K562 (cell line): ENCODE data around the gene ACTN4. TPM values are rescaled to one million over a fixed set of nuclear protein-coding genes. Genes with fewer than 3 reads are reported as not detected.

Source experiments
- ATAC-seq: fragments of 200-7000 bp; cut with Tn5 transposase; 3 replicates; pipeline ENCODE4 v1.9.1; 2020; ENCODE audit warnings: moderate library complexity
- BruUV-seq: library from RNA; stranded (reverse); fragments of 400-500 nt; replicated peaks from 2 replicates; lab custom pipeline; 2021; lab: Mats Ljungman, UMichigan
- CTCF ChIA-PET: fragments of 300-600 bp; formaldehyde crosslinking; extraction: SDS; loops from one replicate; lab custom pipeline; 2021; ENCODE audit warnings: low intra/inter-chr PET ratio; lab: Yijun Ruan, JAX
- POLR2A ChIA-PET: fragments of 300-600, 350-650 bp; sonication (Branson Sonifier 250); formaldehyde crosslinking; extraction: SDS; loops from one replicate; lab custom pipeline; 2021; ENCODE audit warnings: antibody characterized with exemption, inconsistent platforms; lab: Yijun Ruan, JAX
- DNase-seq, 4 experiments: peaks; one replicate each; pipeline versions ENCODE4 v3.0.0 to v3.0.0-alpha.2; 2011 to 2018; ENCODE audit warnings: low spot score in 3 of 4, mixed read lengths in 3 of 4; ENCODE audit errors: extremely low read depth in 1 of 4
- FAIRE-seq: peaks from 2 replicates; lab custom pipeline; 2011; peaks lifted over from hg19 to GRCh38; lab: Jason Lieb, UNC
- H2AFZ ChIP-seq: 2 replicates; pipeline ENCODE4 v1.6.0; 2011; ENCODE audit warnings: low read depth, low read length, control low read depth, inconsistent platforms
- H3K27ac ChIP-seq: fragments of 200-600 bp; 3 replicates; pipeline ENCODE4 v1.8.0; 2011; ENCODE audit warnings: low read depth, mild to moderate bottlenecking, control low read depth, inconsistent platforms, low read length, moderate library complexity, mixed read lengths; ENCODE audit errors: extremely low read depth
- H3K27me3 ChIP-seq, 2 experiments: fragments of 300-600 bp in 1 of 2; 2 replicates in 1 of 2; 3 replicates in 1 of 2; pipeline versions ENCODE4 v1.6.0 to v1.8.0; 2011; ENCODE audit warnings: inconsistent platforms in 2 of 2, low read length in 2 of 2, mild to moderate bottlenecking in 1 of 2, mixed read lengths in 1 of 2, moderate library complexity in 1 of 2; ENCODE audit not compliant: control insufficient read depth in 2 of 2, insufficient read depth in 2 of 2
- H3K36me3 ChIP-seq: fragments of 300-600 bp; 3 replicates; pipeline ENCODE4 v1.8.0; 2011; ENCODE audit warnings: mild to moderate bottlenecking, low read length, inconsistent platforms; ENCODE audit not compliant: control insufficient read depth, insufficient read depth
- H3K4me1 ChIP-seq, 2 experiments: fragments of 200-600 bp in 1 of 2; replicated peaks in 1 of 2; 2 replicates in 1 of 2; 3 replicates in 1 of 2; pipeline versions ENCODE4 v1.5.1 to v1.8.0; 2011; ENCODE audit warnings: inconsistent platforms in 2 of 2, low read length in 2 of 2, mild to moderate bottlenecking in 1 of 2, mixed read lengths in 1 of 2, moderate library complexity in 1 of 2; ENCODE audit not compliant: control insufficient read depth in 2 of 2, insufficient read depth in 2 of 2
- H3K4me2 ChIP-seq: 2 replicates; pipeline ENCODE4 v1.6.1; 2011; ENCODE audit warnings: low read length, control low read depth, inconsistent platforms, mixed read lengths; ENCODE audit not compliant: insufficient read depth
- H3K4me3 ChIP-seq: fragments of 200-600 bp; sonication (generic), shearing (Covaris generic); 2 replicates; pipeline ENCODE4 v1.5.1; 2016; ENCODE audit warnings: control low read depth, inconsistent platforms
- H3K79me2 ChIP-seq: fragments of 200-600 bp; 3 replicates; pipeline ENCODE4 v1.8.0; 2011; ENCODE audit warnings: low read length, inconsistent platforms; ENCODE audit not compliant: control insufficient read depth, insufficient read depth
- H3K9ac ChIP-seq, 2 experiments: 2 replicates each; pipeline versions ENCODE4 v1.6.0 to v1.6.1; 2011; ENCODE audit warnings: low read depth in 2 of 2, low read length in 2 of 2, control low read depth in 1 of 2, inconsistent platforms in 1 of 2, mild to moderate bottlenecking in 1 of 2, mixed read lengths in 1 of 2; ENCODE audit not compliant: insufficient read depth in 1 of 2
- H3K9me1 ChIP-seq: one replicate; pipeline ENCODE4 v1.6.0; 2011; ENCODE audit warnings: inconsistent platforms, mild to moderate bottlenecking, low read length, moderate library complexity; ENCODE audit not compliant: control insufficient read depth, insufficient read depth
- H3K9me3 ChIP-seq: replicated peaks from 2 replicates; pipeline ENCODE4 v1.5.1; 2011; ENCODE audit warnings: low read depth, low read length, inconsistent platforms; ENCODE audit not compliant: control insufficient read depth, insufficient read depth
- H4K20me1 ChIP-seq: replicated peaks from 2 replicates; pipeline ENCODE4 v1.6.1; 2011; ENCODE audit warnings: low read length, inconsistent platforms, mixed read lengths; ENCODE audit not compliant: control insufficient read depth, insufficient read depth
- MXI1 ChIP-seq: IDR thresholded peaks from 2 replicates; pipeline ENCODE4 v1.6.1; 2011; ENCODE audit warnings: low read depth, mild to moderate bottlenecking, improper control_type of control experiment, low read length
- POLR2AphosphoS5 ChIP-seq: IDR thresholded peaks from 2 replicates; pipeline ENCODE4 v1.6.1; 2011; ENCODE audit warnings: mild to moderate bottlenecking, low read depth, low read length, moderate library complexity; ENCODE audit not compliant: control insufficient read depth, insufficient read depth
- ZNF75A ChIP-seq: fragments of 450-650 bp; formaldehyde crosslinking; IDR thresholded peaks from 2 replicates; pipeline ENCODE4 v1.4.0; 2020; ENCODE audit warnings: mild to moderate bottlenecking
- WGBS: fragments of 100-300 bp; shearing (Covaris generic); methylation state at CpG from one replicate; pipeline ENCODE4 v1.1.6; 2016; ENCODE audit warnings: low coverage, mixed read lengths; ENCODE audit not compliant: insufficient coverage; ENCODE audit errors: missing lambda C conversion rate; 5-methylcytosine and 5-hydroxymethylcytosine counted together
- in situ Hi-C: fragments of 300-500 bp; cut with MboI; formaldehyde crosslinking; loops from 4 replicates; pipeline ENCODE4 v1.15.0; 2018; ENCODE audit warnings: inconsistent platforms, mixed read lengths
- intact Hi-C: fragments of 100-400 bp; cut with micrococcal nuclease; formaldehyde crosslinking; loops from 2 replicates; pipeline ENCODE4 v1.14.2; 2022
- polyA plus RNA-seq, 8 experiments: library from polyadenylated mRNA; depleted of rRNA in 4 of 8; stranded (reverse) in 5 of 8; unstranded in 3 of 8; fragments of >200 nt; fragmentation: Nextera tagmentation in 2 of 8; fragmentation: Illumina TruSeq in 1 of 8; extraction: Ambion mirVana in 2 of 8; extraction: Trizol in 1 of 8; gene quantifications; 2 replicates each; pipeline versions ENCODE4 v1.2.1 to v1.2.3, GENCODE V29; 2011 to 2014; ENCODE audit warnings: inconsistent platforms in 1 of 8, missing spikeins in 1 of 8
- total RNA-seq, 7 experiments: library from RNA; depleted of rRNA in 6 of 7; stranded (reverse); fragments of >200 nt in 6 of 7; fragmentation: Illumina TruSeq in 2 of 7; extraction: Trizol in 2 of 7; gene quantifications; 2 replicates each; pipeline versions ENCODE4 v1.2.1 to v1.2.3, GENCODE V29; 2011 to 2021; ENCODE audit warnings: low replicate concordance in 1 of 7
- TF ChIP-seq, protein P1 (sequence below): fragments of 250-450 bp; sonication (Bioruptor Pico); IDR thresholded peaks from 2 replicates; pipeline ENCODE4 v1.5.0; 2021

The ACTN4 gene
- total and polyA plus RNA-seq, 9 of the 15 experiments (the other 6 are each of a cell fraction or from before 2014, with no cell fraction given): 3.1 to 385 (median 125) TPM

- no peak for FAIRE-seq
- WGBS: 92% methylated on average over 14 of the region's 14 CpGs
- no peak overlapping the region for H2AFZ ChIP-seq
- intact Hi-C loops (no loop called here), in situ Hi-C loops (no loop called here)
- BruUV-seq: no TSS peak
- ATAC-seq: no peak; the same call in 2 of the 3 replicates
- H3K9me3 ChIP-seq: no peaks in the 10 kb centered on the region
- peak overlapping the region in 1 of 2 experiments; percentile 40; a peak in 1 of 4 replicates for H3K9ac ChIP-seq
- CTCF ChIA-PET: no interaction called here
- H3K9me1 ChIP-seq: no peaks in the 10 kb centered on the region
- H3K79me2 ChIP-seq: no peaks in the 10 kb centered on the region; the same call in 2 of the 3 replicates
- H3K4me1 ChIP-seq: peaks cover 0 to 25% of the 10 kb centered on the region in 2 experiments; a peak in 1 of 5 replicates
- no peak overlapping the region for H3K4me2 ChIP-seq
- no peak overlapping the region for H3K27ac ChIP-seq
- POLR2A ChIA-PET: interaction anchor here (0.7 kb wide), 1 partner anchor 71 kb away, joined by 3 read pairs; no protein-coding TSS in a partner anchor
- TF ChIP-seq MXI1 (no peak), POLR2AphosphoS5 (peak; percentile 5; the same call in 1 of the 2 replicates), ZNF75A (no peak)
- TF ChIP-seq, protein P1, sequence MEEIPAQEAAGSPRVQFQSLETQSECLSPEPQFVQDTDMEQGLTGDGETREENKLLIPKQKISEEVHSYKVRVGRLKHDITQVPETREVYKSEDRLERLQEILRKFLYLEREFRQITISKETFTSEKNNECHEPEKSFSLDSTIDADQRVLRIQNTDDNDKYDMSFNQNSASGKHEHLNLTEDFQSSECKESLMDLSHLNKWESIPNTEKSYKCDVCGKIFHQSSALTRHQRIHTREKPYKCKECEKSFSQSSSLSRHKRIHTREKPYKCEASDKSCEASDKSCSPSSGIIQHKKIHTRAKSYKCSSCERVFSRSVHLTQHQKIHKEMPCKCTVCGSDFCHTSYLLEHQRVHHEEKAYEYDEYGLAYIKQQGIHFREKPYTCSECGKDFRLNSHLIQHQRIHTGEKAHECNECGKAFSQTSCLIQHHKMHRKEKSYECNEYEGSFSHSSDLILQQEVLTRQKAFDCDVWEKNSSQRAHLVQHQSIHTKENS (CRISPR knock-in tag): no peak
- H3K4me3 ChIP-seq: no peak overlapping the region
- H3K27me3 ChIP-seq: no peaks in the 10 kb centered on the region
- H3K36me3 ChIP-seq: peaks cover 93% of the 10 kb centered on the region; the same call in 2 of the 3 replicates
- H4K20me1 ChIP-seq: peaks cover 3% of the 10 kb centered on the region; the same call in 1 of the 2 replicates
- DNase-seq: no peak
These were observed 66.4 kb downstream of the ACTN4 start for GRCh38 chr19:38713865-38714264.
